ENCODE data around the gene EHMT2. TPM values are rescaled to one million over a fixed set of nuclear protein-coding genes. Genes with fewer than 3 reads are reported as not detected.

The EHMT2 gene
- total and polyA plus RNA-seq, 2 of the 13 experiments (the other 11 are each of a cell fraction or from before 2014, with no cell fraction given) = 55.2 to 69.2 TPM

GRCh38 chr6:31897612-31898382, at the start of gene EHMT2 (continued):
- TF ChIP-seq THAP9 (CRISPR knock-in tag; IDR thresholded peaks at IDR 0.05; ENCODE audit: borderline replicate concordance) = no peak; the same call in 1 of the 2 replicates
- TF ChIP-seq ZNF558 (CRISPR knock-in tag; IDR thresholded peaks at IDR 0.05; ENCODE audit: borderline replicate concordance) = no peak
- TF ChIP-seq ZIK1 (CRISPR knock-in tag; IDR thresholded peaks at IDR 0.05; ENCODE audit: borderline replicate concordance, low read depth) = no peak
- no peak for TF ChIP-seq FUBP1 (CRISPR knock-in tag; IDR thresholded peaks at IDR 0.05; ENCODE audit: borderline replicate concordance)
- no peak for TF ChIP-seq MBNL3 (CRISPR knock-in tag; conservative IDR thresholded peaks at IDR 0.05)
- TF ChIP-seq CBX1 (IDR thresholded peaks at IDR 0.05; ENCODE audit: low read depth) = no peak
- TF ChIP-seq SUZ12 (IDR thresholded peaks at IDR 0.05; ENCODE audit: low read depth, low read length) = no peak
- TF ChIP-seq SNRNP70 (IDR thresholded peaks at IDR 0.05; ENCODE audit: low read depth, low read length) = no peak
- no peak for TF ChIP-seq ZNF350 (CRISPR knock-in tag; IDR thresholded peaks at IDR 0.05; ENCODE audit: borderline replicate concordance, low read depth)
- no peak for TF ChIP-seq HNF4A (CRISPR knock-in tag; IDR thresholded peaks at IDR 0.05)
- peak; percentile 83; the same call in 1 of the 2 replicates for TF ChIP-seq ZC3H13 (CRISPR knock-in tag; IDR thresholded peaks at IDR 0.05)
- no peak; the same call in 1 of the 2 replicates for TF ChIP-seq ZNF33B (CRISPR knock-in tag; IDR thresholded peaks at IDR 0.05)
- no peak for TF ChIP-seq NKX3-1 (CRISPR knock-in tag; IDR thresholded peaks at IDR 0.05)
- TF ChIP-seq RFX5 (IDR thresholded peaks at IDR 0.05; ENCODE audit: low read depth, low read length) = no peak
- no peak for TF ChIP-seq TBL1XR1 (IDR thresholded peaks at IDR 0.05; ENCODE audit: borderline replicate concordance, low read length, partially characterized antibody)
- no peak for TF ChIP-seq CEBPB (IDR thresholded peaks at IDR 0.05; ENCODE audit: borderline replicate concordance, low read depth, low read length)
- TF ChIP-seq RAD21 (CRISPR knock-in tag; IDR thresholded peaks at IDR 0.05) = 0 out of 2 replicates have a peak, but pooled peaks have one; percentile 11
- TF ChIP-seq SMC3 (IDR thresholded peaks at IDR 0.05; ENCODE audit: low read length) = no peak
- TF ChIP-seq ZMYM4 (CRISPR knock-in tag; IDR thresholded peaks at IDR 0.05) = 0 out of 2 replicates have a peak, but pooled peaks have one; percentile 6
- no peak for TF ChIP-seq DR1 (CRISPR knock-in tag; IDR thresholded peaks at IDR 0.05)
- TF ChIP-seq E2F1 (CRISPR knock-in tag; IDR thresholded peaks at IDR 0.05) = 0 out of 2 replicates have a peak, but pooled peaks have one; percentile 43
- TF ChIP-seq CCAR2 (optimal IDR thresholded peaks at IDR 0.05; ENCODE audit: low read depth, low read length) = no peak
- 0 out of 2 replicates have a peak, but pooled peaks have one; percentile 21 for TF ChIP-seq RXRB (CRISPR knock-in tag; IDR thresholded peaks at IDR 0.05; ENCODE audit: borderline replicate concordance)
- TF ChIP-seq TAF15 (IDR thresholded peaks at IDR 0.05; ENCODE audit: low read depth, low read length, poor library complexity, severe bottlenecking) = no peak
- no peak for TF ChIP-seq NR3C1 (CRISPR knock-in tag; IDR thresholded peaks at IDR 0.05)

Measured in HepG2 (cell line).